ENCODE measurements around the gene NDUFS7.
"Not testable (repeated sequence)": the region's sequence is repeated elsewhere in the genome, so short reads cannot be mapped to it uniquely, and the experiment has no call there.

Gene NDUFS7

DNA sequence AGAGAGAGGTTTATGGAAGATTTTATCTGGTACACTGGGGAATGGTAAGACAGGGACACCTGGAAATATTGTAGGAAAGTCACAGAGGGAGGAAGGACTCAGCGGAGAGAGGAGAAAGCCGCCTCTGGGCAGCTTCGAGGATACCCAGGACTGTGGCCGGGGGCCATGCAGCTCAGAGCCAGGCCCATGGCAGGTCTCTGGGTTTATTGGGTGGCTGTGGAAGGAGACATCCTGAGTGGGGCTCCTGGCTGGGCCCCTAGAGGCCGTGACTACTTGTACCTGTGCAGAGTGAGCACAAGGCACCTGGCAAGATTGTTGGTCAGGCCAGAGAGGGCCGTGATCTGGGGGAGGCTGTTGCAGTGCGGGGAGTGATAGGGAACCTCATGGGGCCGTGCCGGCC is 27.1 kb downstream of the NDUFS7 start:
- no peak overlapping the region for H3K4me3 ChIP-seq (ENCODE audit: low read length)
- DNase-seq (ENCODE audit: low read depth, low spot score): no peak

DNA sequence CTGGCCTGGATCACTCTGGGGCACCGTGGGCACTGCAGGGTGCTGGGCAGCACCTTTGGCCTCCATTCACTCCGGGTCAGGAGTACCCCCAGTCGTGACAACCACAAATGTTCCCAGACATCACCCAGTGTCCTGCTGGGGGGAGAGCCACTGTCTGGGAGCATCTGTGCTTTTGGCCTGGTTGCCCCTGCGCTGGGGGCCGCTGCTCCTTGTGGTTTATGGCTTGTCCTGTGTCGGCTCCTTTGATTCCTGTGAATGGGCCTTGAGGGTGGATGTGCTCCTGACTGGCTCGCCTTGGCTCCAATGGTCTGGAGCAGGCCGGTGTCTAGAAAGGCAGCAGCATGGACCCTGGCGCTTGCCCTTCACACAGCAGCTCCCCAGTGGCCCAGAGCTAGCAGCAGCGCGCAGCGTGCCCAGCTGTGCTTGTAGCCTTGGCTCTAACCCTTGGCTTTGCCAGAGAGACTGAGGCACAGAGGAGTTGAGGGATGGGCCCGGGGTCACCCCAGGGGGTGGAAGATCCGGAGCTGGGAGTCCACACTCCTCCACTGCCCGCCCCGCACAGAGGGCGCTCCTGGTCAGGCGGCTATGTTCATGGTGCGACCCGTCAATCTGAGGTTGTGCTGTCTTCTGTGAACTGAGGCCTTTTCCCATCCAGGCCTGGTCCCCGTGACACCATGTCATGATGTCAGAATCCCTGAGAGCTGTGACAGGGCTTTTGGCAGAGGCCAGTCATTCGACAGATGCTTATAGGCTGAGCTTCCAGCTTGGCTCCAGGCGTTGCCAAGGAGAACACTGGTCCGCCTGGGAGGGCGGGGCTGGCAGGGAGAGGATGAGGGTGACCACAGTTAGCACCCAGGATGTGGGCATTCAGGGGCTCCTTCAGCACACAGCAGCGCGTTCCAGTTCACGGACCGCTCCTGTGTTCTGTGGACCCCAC is 27.8 kb downstream of the NDUFS7 start:
- DNase-seq (ENCODE audit: low read depth, low spot score): no peak
- no peak overlapping the region for H3K4me3 ChIP-seq (ENCODE audit: low read length)

DNA sequence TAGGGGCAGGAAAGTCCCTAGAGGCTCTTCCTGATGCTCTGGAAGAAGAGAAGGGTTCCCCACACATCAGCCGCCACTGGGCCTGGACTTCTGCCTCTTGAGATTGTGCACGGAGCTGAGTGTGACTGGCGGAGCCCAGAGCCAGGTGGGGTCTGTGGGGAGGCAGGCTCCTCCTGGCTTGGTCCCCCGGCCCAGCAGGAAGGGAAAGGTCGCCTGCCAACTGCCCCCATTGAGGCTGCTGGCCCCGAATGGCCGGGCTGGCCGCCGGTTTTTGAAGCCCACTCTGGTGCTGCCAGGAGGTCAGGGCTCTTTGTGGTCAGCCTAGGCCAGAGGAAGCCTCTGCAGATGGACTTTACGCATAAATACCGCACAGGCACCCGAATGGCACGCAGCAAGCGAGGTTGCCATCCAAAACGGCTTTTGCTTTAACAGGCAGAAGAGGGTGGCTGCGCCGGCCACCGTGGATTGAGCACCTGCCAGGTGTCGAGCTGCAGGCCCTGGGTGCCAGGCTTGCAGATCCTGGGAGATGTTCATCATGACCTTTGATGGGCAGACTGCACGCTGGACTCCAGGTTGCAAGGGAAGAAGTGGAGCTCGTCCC is 28.7 kb downstream of the NDUFS7 start:
- no peak overlapping the region for H3K4me3 ChIP-seq (ENCODE audit: low read length)
- DNase-seq (ENCODE audit: low read depth, low spot score): no peak

DNA sequence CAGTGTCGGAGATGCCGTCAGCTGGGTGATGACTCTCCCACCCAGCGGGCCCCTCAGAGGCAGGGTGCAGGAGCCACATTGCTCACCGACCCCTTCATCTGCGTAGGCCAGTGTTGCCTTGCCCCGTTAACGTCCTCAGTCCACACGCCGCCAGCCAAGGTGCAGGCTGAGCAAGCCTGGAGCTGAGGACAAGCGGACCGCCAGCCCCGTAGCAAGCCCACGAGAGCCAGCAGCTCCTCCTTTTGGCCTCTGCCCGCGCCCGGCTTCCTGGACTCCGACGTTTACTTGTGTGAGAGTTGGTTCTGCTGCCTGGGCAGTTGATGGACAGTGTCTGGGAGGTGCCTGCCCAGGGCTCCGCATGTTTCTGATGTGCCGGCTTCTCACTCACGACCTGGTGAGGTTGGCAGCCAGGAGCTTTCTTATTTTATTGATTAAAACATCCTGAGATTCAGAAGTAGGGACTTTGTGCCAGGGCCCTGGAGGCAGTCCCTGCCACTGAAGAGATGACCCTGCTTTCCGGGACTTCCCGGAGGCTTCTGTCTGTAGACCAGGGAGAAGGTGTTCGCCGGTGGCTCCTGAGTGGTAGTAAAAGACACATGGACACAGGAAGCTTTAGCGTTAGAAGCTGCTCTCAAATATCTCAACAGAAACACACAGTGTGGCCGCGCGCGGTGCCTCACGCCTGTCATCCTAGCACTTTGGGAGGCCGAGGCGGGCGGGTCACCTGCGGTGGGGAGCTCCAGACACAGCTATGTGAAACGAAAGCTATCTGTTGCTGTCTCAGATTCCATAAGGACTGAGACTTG is 29.5 kb downstream of the NDUFS7 start:
- DNase-seq (ENCODE audit: low read depth, low spot score): no peak
- H3K4me3 ChIP-seq (ENCODE audit: low read length): no peak overlapping the region

DNA sequence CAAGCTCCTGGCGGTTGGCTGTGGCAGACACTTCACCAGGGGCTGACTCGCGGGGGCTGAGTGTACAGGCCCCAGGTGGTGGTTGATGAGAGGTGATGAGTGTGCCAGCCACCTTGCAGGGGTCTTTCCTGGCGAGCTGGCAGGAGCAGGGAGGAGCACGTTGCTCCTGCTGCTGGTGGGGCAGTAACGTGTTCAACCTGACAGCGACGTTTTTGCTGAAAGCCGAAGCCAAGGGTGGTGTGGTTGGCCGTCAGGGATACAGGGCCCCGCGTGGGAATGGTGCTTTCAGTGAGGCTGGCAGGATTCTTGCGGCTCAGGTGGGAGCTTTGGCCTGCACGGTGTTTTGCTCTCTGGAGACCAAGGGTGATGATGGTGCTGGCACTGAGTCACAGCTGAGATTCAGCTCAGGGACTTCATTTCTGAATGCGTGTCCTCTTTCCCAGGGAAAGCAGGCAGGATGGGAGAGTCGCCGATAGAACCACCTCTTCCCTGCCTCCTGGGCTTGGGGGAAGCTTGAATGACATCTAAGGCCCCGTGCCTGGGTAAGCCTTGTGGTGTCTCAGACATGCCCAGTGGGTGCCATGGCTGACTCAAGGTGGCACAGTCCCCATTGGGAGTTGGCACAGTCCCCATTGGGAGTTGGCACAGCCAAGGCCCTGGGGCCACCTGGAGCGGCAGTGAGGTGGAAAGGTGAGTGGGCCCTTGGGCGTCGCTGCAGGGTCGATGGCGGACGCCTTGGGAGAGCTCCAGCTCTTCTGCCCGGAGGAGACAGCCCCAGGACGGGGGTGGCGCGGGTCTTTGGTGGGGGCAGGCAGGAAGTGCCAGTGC is 32.5 kb downstream of the NDUFS7 start:
- no peak overlapping the region for H3K4me3 ChIP-seq (ENCODE audit: low read length)
- DNase-seq (ENCODE audit: low read depth, low spot score): no peak

DNA sequence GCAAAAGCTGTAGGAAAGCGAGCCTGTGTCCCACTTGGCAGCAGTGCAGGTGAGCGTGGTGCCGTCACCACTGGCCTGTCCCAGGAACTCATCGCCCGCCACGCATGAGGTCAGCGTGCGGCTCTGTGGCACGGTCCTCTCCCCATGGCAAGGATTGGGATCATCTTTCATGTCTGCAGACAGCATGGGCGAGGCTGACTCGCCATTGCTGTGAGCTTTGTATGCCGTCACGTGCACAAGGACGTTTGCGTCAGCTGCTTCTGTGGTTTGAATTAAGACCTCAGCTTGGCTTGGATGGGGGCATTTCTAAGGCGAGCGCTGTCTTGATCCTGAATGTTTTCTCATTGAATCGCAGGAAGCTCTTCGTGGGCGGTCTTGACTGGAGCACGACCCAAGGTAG is 33.4 kb downstream of the NDUFS7 start:
- no peak overlapping the region for H3K4me3 ChIP-seq (ENCODE audit: low read length)
- DNase-seq (ENCODE audit: low read depth, low spot score): no peak

DNA sequence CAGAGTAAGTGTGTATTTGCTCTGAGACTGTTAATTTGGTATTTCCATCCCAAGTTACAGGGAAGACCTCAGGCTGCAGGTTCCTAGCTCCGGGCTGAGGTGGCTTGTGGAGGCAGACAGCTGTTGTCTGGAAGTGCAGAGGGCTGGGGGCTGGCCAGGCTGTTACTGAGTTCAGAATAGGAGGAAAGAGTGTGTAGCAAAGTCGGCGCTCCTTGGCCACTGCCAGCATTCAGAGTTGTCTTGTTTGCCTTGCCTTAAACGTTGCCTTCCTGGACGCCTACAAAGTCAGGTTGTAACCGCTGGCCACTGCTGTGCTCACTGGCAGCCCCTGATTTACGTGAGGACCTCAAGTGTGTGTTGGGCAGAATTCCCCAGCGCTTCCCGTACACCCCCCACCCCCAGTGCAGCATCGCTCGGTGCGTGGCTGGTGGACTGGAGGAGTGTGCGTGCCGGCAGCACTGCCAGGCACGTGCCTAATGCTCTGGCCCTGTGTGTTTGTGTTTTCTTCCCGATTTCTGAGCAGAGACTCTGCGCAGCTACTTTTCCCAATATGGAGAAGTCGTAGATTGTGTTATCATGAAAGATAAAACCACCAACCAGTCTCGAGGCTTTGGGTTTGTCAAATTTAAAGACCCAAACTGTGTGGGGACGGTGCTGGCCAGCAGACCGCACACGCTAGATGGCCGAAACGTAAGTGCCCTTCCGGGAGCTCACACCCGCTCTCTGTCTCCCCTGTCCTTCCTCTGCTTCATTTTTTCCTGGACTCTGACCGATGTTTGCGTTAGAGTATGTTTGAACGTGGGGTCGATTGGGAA is 34.2 kb downstream of the NDUFS7 start:
- no peak overlapping the region for H3K4me3 ChIP-seq (ENCODE audit: low read length)
- no peak for DNase-seq (ENCODE audit: low read depth, low spot score)

DNA sequence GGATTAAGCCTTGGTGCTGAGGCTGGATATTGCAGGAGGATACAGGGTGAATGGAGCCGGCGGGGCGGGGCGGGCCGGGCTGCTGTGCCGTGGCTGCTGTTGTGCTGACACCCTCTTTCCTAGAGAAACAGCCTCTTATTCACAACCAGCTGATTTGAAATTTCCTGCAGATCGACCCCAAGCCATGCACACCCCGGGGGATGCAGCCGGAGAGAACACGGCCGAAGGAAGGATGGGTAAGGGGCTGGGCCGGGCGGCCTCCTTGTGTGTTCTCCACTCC is 34.7 kb downstream of the NDUFS7 start:
- no peak for DNase-seq (ENCODE audit: low read depth, low spot score)
- no peak overlapping the region for H3K4me3 ChIP-seq (ENCODE audit: low read length)

DNA sequence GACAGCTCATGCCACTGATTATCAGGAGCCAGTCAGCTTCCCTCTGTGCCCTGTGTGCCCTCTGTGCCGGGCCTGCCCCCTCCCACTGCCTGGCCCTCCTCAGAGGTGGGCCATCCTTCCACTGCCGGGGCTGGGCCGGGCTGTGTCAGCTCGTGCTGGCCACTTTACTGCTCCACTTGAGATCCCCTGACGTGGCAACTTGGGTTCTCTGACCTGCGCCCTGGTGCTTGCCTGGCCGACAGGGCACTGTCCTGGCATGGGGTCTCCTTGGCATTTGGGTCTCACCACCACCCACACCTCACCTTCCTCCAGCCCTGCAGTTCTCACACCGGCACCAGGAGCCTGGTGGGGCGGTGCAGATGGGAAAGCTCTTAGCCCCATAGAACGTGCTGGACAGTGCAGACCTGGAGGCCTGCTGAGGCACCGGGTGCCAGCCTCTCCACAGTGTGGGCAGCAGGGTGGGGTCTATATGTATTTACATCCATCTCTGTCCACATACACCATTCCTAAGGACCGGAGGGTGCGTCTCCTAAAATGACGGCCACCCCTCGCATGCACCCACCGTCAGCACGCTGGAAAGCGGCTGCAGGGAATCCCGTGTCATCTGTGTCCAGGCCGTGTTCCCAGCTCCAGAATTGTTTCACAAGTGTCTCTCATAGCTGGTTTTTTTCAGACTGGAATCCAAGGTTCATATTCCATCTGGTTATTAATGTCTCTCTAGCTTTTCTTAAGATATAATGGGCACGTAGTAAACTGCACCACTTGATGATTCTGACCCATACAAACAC is 35.4 kb downstream of the NDUFS7 start:
- no peak for DNase-seq (ENCODE audit: low read depth, low spot score)
- H3K4me3 ChIP-seq (ENCODE audit: low read length): no peak overlapping the region

DNA sequence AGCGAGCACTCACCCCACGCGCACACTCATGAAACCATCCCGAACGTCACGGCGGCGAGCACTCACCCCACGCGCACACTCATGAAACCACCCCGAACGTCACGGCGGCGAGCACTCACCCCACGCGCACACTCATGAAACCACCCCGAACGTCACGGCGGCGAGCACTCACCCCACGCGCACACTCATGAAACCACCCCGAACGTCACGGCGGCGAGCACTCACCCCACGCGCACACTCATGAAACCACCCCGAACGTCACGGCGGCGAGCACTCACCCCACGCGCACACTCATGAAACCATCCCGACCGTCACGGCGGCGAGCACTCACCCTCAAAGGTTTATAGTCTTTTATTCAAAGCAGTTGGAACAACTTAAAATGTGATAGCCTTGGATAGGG is 36.4 kb downstream of the NDUFS7 start:
- not testable (repeated sequence) for H3K4me3 ChIP-seq (ENCODE audit: low read length); DNase-seq (ENCODE audit: low read depth, low spot score)

DNA sequence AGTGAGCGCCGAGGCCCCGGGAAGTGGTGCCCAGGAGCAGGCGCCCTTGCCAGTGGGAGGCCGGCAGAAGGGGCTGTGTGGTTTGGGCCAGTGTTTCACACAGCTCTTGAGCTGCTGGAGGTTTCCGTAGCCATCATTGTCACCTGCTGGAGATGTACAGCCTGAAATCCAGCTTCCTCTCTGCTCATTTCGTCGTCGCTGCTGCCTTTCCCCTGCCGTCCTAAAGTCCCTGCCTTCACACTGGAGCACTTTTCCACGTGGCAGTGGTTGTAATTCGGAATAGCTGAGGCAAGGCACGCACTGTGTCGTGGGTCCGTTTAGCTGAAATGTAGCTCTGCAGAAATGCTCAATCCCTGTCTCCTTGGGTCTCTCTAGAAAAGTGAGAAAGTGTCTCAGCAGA is 36.9 kb downstream of the NDUFS7 start:
- no peak overlapping the region for H3K4me3 ChIP-seq (ENCODE audit: low read length)
- no peak for DNase-seq (ENCODE audit: low read depth, low spot score)

DNA sequence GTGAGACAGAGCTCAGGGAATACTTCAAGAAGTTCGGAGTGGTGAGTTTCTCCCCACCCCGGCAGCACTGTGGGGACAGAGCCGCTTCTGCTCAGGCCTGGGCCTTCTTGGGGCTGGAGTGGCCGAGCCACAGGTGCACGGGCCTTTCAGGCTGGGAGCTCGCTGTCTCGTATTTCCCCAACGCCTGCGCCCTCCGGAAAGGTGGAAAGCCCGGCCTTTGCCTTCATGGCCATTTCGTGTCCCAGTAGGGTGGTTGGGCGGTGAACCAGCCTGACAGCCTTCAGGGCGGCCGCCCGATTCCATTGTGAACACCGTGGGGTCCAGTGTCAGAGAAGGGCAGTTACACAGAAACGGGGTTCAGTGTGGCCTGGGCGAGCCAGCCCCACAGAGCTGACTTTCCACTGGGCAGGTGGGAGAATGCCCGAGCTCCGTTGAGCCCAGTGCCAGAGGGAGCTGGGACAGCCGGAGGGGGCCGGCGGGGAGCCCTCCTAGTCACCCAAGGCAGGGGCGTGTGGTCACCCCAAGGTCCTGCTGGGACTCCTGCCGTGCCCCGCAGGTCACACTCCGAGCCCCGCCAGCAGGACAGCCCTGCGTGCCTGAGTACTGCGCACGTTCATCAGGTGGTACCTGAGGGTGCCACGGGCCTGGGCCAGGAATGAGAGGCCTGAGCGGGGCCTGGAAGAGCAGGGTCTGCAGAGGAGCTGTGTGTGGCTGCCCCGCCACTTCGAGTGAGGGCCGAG is 37.7 kb downstream of the NDUFS7 start:
- H3K4me3 ChIP-seq (ENCODE audit: low read length): no peak overlapping the region
- DNase-seq (ENCODE audit: low read depth, low spot score): no peak

DNA sequence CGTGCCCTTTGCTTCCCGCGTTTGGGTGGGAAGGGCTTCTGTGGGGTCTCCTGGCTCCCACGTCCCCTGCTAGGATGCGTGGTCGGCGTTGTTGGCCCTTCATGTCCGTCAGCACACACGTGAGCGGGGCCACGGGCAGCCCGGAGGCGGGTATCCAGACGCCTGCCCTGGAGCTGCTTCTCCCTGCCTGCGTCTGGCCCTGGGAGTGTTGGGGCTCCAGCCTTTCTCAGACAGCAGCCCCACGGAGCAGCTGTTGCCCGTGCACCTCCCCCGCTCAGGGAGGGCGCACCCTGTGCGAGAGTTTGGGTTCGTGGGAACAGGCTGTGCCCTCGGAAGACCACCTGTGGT is 38.2 kb downstream of the NDUFS7 start:
- no peak overlapping the region for H3K4me3 ChIP-seq (ENCODE audit: low read length)
- no peak for DNase-seq (ENCODE audit: low read depth, low spot score)

DNA sequence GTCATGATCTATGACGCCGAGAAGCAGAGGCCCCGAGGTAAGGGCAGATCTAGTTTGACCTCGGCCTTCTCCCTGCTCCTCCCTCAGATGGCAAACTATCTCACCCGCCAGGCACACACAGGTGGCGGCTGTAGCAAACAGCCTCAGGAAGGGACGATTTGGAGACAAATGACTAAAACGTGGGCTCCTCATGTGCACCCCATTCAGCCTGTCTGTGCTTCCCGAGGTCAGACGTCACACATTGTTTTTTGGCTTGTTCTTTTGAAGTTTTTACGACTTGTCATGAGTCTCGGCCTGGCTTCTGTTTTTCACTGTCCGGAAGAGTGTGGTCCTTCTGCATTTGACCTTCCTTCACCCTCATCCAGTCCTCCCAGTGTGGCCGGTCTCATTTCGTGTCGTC is 38.7 kb downstream of the NDUFS7 start:
- no peak overlapping the region for H3K4me3 ChIP-seq (ENCODE audit: low read length)
- no peak for DNase-seq (ENCODE audit: low read depth, low spot score)

DNA sequence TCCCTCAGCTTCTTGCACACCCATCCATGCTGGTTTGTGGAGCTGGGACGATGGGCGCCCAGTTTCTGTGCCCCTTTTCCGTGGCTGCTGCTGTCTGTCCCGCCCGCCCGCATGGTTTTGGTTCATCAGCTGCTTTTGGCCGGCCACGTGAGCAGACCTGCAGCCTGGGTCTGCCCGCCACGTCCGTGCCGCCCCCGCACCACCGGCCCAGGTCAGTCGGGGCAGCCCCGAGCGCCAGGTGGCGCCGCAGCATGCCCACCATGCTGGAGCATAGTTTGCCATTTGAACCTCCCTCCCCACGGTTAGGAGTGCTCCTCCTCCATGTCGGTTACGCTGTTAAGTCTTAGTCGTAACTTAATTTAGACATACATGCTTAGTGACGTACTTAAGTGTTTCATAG is 39.2 kb downstream of the NDUFS7 start:
- H3K4me3 ChIP-seq (ENCODE audit: low read length): no peak overlapping the region
- no peak for DNase-seq (ENCODE audit: low read depth, low spot score)

DNA sequence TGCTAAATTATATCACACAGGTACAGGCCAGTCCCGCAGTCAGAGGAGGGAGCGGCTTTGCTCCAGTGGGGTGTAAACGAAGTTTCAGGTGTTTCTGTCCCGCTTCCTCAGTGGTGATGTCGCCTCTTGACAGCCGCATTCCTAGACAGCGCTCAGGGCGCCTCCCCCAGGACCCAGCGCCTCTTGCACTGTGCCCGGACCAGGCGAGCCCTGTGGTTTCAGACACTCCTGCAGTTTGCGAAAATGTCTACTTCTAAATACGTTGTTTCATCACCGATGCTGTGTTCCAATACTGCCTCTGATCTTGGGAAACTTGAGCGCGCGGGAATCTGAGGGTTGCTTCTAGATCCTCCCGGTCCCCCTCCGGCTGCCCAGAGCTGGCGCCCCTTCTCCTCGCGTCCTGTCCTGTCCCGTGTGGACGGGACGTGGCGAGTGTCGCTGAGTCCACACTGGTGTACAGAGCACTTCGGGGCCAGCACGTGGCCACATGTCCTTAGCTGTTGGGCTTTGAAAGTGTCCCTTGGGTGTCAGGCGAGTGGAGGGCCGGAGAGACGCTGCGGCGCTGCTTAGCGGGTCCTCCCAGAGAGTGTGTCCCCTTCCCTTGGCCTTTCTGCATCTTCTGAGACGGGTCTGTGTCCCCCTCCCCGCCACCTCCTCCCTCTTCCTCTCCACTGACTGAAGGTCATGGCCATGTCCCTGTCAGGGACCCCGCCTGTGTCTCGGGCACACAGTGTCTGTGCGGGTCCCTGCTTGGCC is 39.9 kb downstream of the NDUFS7 start:
- DNase-seq (ENCODE audit: low read depth, low spot score): no peak
- H3K4me3 ChIP-seq (ENCODE audit: low read length): no peak overlapping the region

Measured in Jurkat, Clone E6-1 (cell line).